Measurements from ENCODE around the gene UBAC2.

- TF ChIP-seq POLR2A (IDR thresholded peaks at IDR 0.05; ENCODE audit: low read depth, low read length): no peak
- TF ChIP-seq TAF1 (IDR thresholded peaks at IDR 0.05; ENCODE audit: borderline replicate concordance, low read depth, low read length): no peak
- no peak for TF ChIP-seq POLR2AphosphoS5 (IDR thresholded peaks at IDR 0.05; ENCODE audit: low read depth, low read length)
These were observed 57.7 kb downstream of the UBAC2 start, which contains the start of gene GPR18 for GRCh38 chr13:99258210-99258860.
